NCI-H345 treated with DMSO at 0.1 percent for 48 hours (cell line): Measurements from ENCODE around the gene MBOAT7.
"Not testable (repeated sequence)": the region's sequence is repeated elsewhere in the genome, so short reads cannot be mapped to it uniquely, and the experiment has no call there.

Experiments used
- DNase-seq: peaks from one replicate; lab custom pipeline; 2025; ENCODE audit not compliant: unreplicated experiment; lab: John Stamatoyannopoulos, UW

MBOAT7 gene

GRCh38 chr19:54209058-54209810 is 19.9 kb upstream of the MBOAT7 start:
- DNase-seq: no peak

GRCh38 chr19:54208784-54209057 is 19.3 kb upstream of the MBOAT7 start:
- no peak for DNase-seq

- DNase-seq: no peak
Measured at GRCh38 chr19:54207983-54208783, 18.8 kb upstream of the MBOAT7 start.

- DNase-seq: no peak
Measured at GRCh38 chr19:54207676-54207982, 18.2 kb upstream of the MBOAT7 start.

GRCh38 chr19:54207193-54207592 is 17.8 kb upstream of the MBOAT7 start:
- not testable (repeated sequence) for DNase-seq

GRCh38 chr19:54206831-54207177 is 17.4 kb upstream of the MBOAT7 start:
- DNase-seq: no peak

- DNase-seq: no peak
Measured at GRCh38 chr19:54206030-54206830, 16.9 kb upstream of the MBOAT7 start.

GRCh38 chr19:54204767-54205468 is 15.5 kb upstream of the MBOAT7 start:
- DNase-seq: no peak

- no peak for DNase-seq
Measured at GRCh38 chr19:54203151-54203611, 13.8 kb upstream of the MBOAT7 start.

- no peak for DNase-seq
Measured at GRCh38 chr19:54201980-54202379, 12.6 kb upstream of the MBOAT7 start.

GRCh38 chr19:54201172-54201701 is 11.9 kb upstream of the MBOAT7 start:
- no peak for DNase-seq

- DNase-seq: no peak
Measured at GRCh38 chr19:54199401-54199800, 10.0 kb upstream of the MBOAT7 start.

- no peak for DNase-seq
Measured at GRCh38 chr19:54197121-54197520, 7.7 kb upstream of the MBOAT7 start.

GRCh38 chr19:54196536-54196935 is 7.2 kb upstream of the MBOAT7 start:
- no peak for DNase-seq

GRCh38 chr19:54194463-54194862 is 5.1 kb upstream of the MBOAT7 start:
- DNase-seq: not testable (repeated sequence)

- no peak for DNase-seq
Measured at GRCh38 chr19:54193011-54193410, 3.6 kb upstream of the MBOAT7 start.

- no peak for DNase-seq
Measured at GRCh38 chr19:54191811-54192453, 2.6 kb upstream of the MBOAT7 start.

- peak; percentile 34 for DNase-seq
Measured at GRCh38 chr19:54191011-54191810, 1.8 kb upstream of the MBOAT7 start, which contains the start of gene TSEN34. Gene TSEN34, plus strand, starts transcription at chr19:54191308. Its CDS starts 57 bp downstream, at chr19:54191365.

- DNase-seq: peak; percentile 93
Measured at GRCh38 chr19:54190503-54191010, 1.2 kb upstream of the MBOAT7 start.
